ENCODE results near the gene MAGEB5.

DNA sequence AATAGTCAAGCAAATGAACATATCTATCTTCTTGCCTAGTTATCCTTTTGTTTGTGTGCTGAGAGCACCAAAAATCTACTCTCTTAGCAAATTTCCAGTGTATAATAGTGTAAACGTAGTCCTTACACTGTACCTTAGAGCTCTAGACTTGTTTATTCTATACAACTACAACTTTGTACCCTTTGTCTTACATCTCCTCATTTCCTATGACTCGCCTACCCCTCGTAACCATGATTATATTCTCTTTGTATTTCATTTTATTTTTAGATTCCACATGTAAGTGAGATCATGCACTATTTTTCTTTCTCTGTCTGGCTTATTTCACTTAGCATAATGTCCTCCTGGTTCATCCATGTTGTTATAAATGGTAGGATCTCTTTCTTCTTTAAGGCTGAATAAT is 37.6 kb downstream of the MAGEB5 start:
- TF ChIP-seq EZH2 (IDR thresholded peaks at IDR 0.05), result no peak
- TF ChIP-seq POLR2AphosphoS5 (IDR thresholded peaks at IDR 0.05; ENCODE audit: borderline replicate concordance, low read depth, low read length), result no peak
- no peak for TF ChIP-seq FOXP2 (optimal IDR thresholded peaks at IDR 0.05; ENCODE audit: control extremely low read depth, extremely low read length, insufficient read depth)
